Hypothalamus (tissue), 51 donors: Measurements from ENCODE around the gene SYNE4.
A peak's percentile ranks its signal among the peaks of the same experiment; 100 is the strongest.
"Not testable (repeated sequence)": the region's sequence is repeated elsewhere in the genome, so short reads cannot be mapped to it uniquely, and the experiment has no call there.

Experiments
- DNase-seq, 51 donors: peaks; one replicate each; lab custom pipeline; 2025; lab: John Stamatoyannopoulos, UW

SYNE4 gene

GRCh38 chr19:35959040-35959967 lies 49.3 kb downstream of the SYNE4 start:
- peak in 10 of 51 donors; percentile 5 to 45 (median 38) for DNase-seq

- no peak for DNase-seq
These were observed 50.0 kb downstream of the SYNE4 start for GRCh38 chr19:35958660-35959039.

GRCh38 chr19:35957411-35957810 lies 51.2 kb downstream of the SYNE4 start:
- not testable (repeated sequence) for DNase-seq

GRCh38 chr19:35955881-35956634 lies 52.6 kb downstream of the SYNE4 start:
- DNase-seq, result no peak
